Measurements from ENCODE around the gene DHX9. TPM values are rescaled to one million over a fixed set of nuclear protein-coding genes. Genes with fewer than 3 reads are reported as not detected.
A peak's percentile ranks its signal among the peaks of the same experiment; 100 is the strongest.

DHX9 gene
- total and polyA plus RNA-seq, 9 of the 15 experiments (the other 6 are each of a cell fraction or from before 2014, with no cell fraction given) = 100 to 409 (median 294) TPM

DNA sequence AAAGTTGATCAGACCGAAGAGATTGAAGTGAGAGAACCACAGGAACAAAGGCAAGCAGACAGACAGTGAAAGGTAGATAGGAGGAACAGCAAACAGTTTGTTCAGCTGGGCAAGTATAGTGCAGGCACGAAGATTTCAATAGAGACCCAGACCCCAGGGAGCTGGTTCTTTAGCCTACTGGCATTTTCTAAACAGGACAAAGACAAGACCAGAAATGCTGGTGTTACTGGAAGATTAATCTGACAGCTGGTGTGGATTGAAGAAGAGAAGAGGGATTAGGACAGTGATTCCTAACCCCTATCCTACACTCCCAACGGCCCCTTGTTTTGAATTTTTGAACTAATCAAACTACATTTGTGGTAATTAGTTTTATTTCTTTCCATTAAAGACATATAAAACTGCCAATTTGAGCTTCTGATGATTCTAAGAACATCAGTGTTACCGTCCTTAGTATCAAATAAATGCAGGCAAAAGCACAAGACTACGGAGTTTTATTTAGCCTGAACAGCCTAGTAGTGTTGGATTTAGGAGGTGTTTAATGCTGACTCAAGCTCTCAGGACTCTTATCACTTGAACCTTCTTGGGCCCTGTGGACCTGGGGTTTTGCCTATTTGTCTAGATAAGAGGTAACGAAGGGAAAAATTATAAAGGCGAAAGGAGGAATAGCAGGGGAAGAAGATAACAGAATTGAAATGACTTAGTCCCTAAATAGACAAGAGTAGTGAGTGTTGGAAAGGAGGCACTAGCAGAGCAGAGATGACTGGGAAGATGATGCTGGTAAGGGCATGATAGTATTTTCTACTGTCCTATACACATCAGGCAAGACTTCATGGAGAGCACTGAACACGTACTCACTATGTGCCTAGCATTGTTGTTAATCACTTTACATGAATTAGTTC is 47.6 kb upstream of the DHX9 start (continued):
- TF ChIP-seq, protein P1, sequence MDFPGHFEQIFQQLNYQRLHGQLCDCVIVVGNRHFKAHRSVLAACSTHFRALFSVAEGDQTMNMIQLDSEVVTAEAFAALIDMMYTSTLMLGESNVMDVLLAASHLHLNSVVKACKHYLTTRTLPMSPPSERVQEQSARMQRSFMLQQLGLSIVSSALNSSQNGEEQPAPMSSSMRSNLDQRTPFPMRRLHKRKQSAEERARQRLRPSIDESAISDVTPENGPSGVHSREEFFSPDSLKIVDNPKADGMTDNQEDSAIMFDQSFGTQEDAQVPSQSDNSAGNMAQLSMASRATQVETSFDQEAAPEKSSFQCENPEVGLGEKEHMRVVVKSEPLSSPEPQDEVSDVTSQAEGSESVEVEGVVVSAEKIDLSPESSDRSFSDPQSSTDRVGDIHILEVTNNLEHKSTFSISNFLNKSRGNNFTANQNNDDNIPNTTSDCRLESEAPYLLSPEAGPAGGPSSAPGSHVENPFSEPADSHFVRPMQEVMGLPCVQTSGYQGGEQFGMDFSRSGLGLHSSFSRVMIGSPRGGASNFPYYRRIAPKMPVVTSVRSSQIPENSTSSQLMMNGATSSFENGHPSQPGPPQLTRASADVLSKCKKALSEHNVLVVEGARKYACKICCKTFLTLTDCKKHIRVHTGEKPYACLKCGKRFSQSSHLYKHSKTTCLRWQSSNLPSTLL (IDR thresholded peaks at IDR 0.05) = no peak
- peak; percentile 91 for TF ChIP-seq ZNF197 (CRISPR knock-in tag; IDR thresholded peaks at IDR 0.05; ENCODE audit: low read depth)
- 0 out of 2 replicates have a peak, but pooled peaks have one; percentile 36 for TF ChIP-seq ZKSCAN1 (IDR thresholded peaks at IDR 0.05; ENCODE audit: low read depth, low read length)
- TF ChIP-seq, protein P2, sequence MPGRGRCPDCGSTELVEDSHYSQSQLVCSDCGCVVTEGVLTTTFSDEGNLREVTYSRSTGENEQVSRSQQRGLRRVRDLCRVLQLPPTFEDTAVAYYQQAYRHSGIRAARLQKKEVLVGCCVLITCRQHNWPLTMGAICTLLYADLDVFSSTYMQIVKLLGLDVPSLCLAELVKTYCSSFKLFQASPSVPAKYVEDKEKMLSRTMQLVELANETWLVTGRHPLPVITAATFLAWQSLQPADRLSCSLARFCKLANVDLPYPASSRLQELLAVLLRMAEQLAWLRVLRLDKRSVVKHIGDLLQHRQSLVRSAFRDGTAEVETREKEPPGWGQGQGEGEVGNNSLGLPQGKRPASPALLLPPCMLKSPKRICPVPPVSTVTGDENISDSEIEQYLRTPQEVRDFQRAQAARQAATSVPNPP (IDR thresholded peaks at IDR 0.05; ENCODE audit: borderline replicate concordance, insufficient read depth, insufficient read length) = no peak
- TF ChIP-seq CHD4 (IDR thresholded peaks at IDR 0.05; ENCODE audit: insufficient read depth, insufficient replicate concordance, low read depth, low read length, poor library complexity, severe bottlenecking) = no peak
- no peak for TF ChIP-seq EWSR1 (IDR thresholded peaks at IDR 0.05; ENCODE audit: borderline replicate concordance, low read depth, partially characterized antibody)
- TF ChIP-seq ZSCAN29 (IDR thresholded peaks at IDR 0.05) = 0 out of 2 replicates have a peak, but pooled peaks have one; percentile 25
- TF ChIP-seq FOSL1 (tag; conservative IDR thresholded peaks at IDR 0.05) = peak; percentile 95
- no peak for TF ChIP-seq SP2 (IDR thresholded peaks at IDR 0.05; ENCODE audit: extremely low read depth, low read depth, low read length, poor library complexity, severe bottlenecking)

Data from K562 (cell line).